ENCODE measurements around the gene TPR. TPM values are rescaled to one million over a fixed set of nuclear protein-coding genes. Genes with fewer than 3 reads are reported as not detected.

The TPR gene
- total RNA-seq, 1 donor from 2014 or later, result 66.5 TPM

- DNase-seq (ENCODE audit: low read depth in 2 of 2), result no peak
Observed at GRCh38 chr1:186289943-186290545, 85.0 kb downstream of the TPR start.

GRCh38 chr1:186286615-186287315 is 88.3 kb downstream of the TPR start:
- DNase-seq (ENCODE audit: low read depth in 2 of 2), result peak in 1 of 2 donors; percentile 42

- no peak for DNase-seq (ENCODE audit: low read depth in 2 of 2)
Observed at GRCh38 chr1:186283374-186283773, 91.7 kb downstream of the TPR start.

- DNase-seq (ENCODE audit: low read depth in 2 of 2), result no peak
Observed at GRCh38 chr1:186282466-186282865, 92.6 kb downstream of the TPR start.

GRCh38 chr1:186275822-186276221 is 99.2 kb downstream of the TPR start:
- no peak for DNase-seq (ENCODE audit: low read depth in 2 of 2)

- no peak for DNase-seq (ENCODE audit: low read depth in 2 of 2)
Observed at GRCh38 chr1:186272486-186272885, 102.6 kb downstream of the TPR start.

- no peak for DNase-seq (ENCODE audit: low read depth in 2 of 2)
Observed at GRCh38 chr1:186271032-186271431, 104.0 kb downstream of the TPR start.

Other genes starting within 250 kb of the TPR start
- not detected in 2 replicates for gene PRG4, start 79.0 kb downstream of the TPR start, total RNA-seq
- gene ODR4, start 585 bp upstream of the TPR start, total RNA-seq, result 10.5 and 13.5 TPM in 2 replicates
- not detected in 2 replicates for gene PDC, start 85.9 kb upstream of the TPR start, total RNA-seq

Data from dermis microvascular lymphatic vessel endothelial cell (primary cell).